ENCODE measurements around the gene ADARB2. TPM values are rescaled to one million over a fixed set of nuclear protein-coding genes. Genes with fewer than 3 reads are reported as not detected.

ADARB2 gene
- polyA plus RNA-seq, 3 donors = not detected

DNA sequence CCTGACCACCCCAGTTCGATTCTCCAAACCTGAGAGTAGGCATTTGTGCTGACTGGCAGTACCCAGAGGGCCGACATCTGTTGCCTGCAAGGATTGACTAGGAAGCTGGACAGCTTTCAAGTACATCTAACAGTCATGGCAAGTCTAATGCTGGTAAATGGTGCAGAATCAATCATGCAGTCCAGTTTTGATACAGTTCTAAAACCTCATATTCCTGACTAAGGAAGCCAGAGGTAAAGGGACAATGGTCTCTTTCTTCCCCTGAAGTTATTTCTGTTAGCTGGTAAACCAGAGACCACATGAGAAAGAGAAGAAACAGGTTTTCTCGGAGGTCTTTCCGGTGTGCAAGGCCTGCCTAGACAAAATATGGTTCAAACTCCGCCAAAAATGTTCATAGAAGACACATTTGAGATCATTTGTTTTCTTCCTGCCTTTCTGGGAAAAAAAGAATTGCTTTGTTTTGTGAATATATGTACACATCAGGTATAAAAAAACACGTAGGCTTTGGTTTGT, 584.0 kb downstream of the ADARB2 start:
- H3K4me3 Mint-ChIP-seq = no peak overlapping the region
- no peaks in the 10 kb centered on the region for H3K27me3 ChIP-seq (ENCODE audit: control insufficient read depth in 2 of 2, insufficient read depth in 2 of 2, low read length in 2 of 2)
- TF ChIP-seq, protein P1, sequence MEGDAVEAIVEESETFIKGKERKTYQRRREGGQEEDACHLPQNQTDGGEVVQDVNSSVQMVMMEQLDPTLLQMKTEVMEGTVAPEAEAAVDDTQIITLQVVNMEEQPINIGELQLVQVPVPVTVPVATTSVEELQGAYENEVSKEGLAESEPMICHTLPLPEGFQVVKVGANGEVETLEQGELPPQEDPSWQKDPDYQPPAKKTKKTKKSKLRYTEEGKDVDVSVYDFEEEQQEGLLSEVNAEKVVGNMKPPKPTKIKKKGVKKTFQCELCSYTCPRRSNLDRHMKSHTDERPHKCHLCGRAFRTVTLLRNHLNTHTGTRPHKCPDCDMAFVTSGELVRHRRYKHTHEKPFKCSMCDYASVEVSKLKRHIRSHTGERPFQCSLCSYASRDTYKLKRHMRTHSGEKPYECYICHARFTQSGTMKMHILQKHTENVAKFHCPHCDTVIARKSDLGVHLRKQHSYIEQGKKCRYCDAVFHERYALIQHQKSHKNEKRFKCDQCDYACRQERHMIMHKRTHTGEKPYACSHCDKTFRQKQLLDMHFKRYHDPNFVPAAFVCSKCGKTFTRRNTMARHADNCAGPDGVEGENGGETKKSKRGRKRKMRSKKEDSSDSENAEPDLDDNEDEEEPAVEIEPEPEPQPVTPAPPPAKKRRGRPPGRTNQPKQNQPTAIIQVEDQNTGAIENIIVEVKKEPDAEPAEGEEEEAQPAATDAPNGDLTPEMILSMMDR (IDR thresholded peaks at IDR 0.05) = no peak
- H3K27me3 Mint-ChIP-seq (ENCODE audit: low read depth in 3 of 3) = peaks cover 1 to 11% (median 8%) of the 10 kb centered on the region in 3 donors
- H3K27ac Mint-ChIP-seq = no peak overlapping the region
- no peak overlapping the region for H3K9ac ChIP-seq (ENCODE audit: insufficient read depth, low read length, poor library complexity, severe bottlenecking)
- no peak overlapping the region for H3K4me2 ChIP-seq (replicated peaks; ENCODE audit: extremely low read depth, low read length, poor library complexity, severe bottlenecking)
- no peak overlapping the region for H3K4me3 ChIP-seq (replicated peaks in 1 of 3; ENCODE audit: low read depth in 2 of 3, low read length in 3 of 3)
- DNase-seq = no peak
- H3K36me3 Mint-ChIP-seq = no peaks in the 10 kb centered on the region
- peaks cover 0 to 1% (median 0%) of the 10 kb centered on the region in 7 donors for H3K9me3 Mint-ChIP-seq
- no peaks in the 10 kb centered on the region for H3K79me2 ChIP-seq (ENCODE audit: insufficient read depth, low read length)
- H2AFZ ChIP-seq (ENCODE audit: insufficient read depth, low read depth, low read length, poor library complexity, severe bottlenecking) = no peak overlapping the region
- no peaks in the 10 kb centered on the region for H3K4me1 Mint-ChIP-seq
- H3K36me3 ChIP-seq (replicated peaks in 1 of 2; ENCODE audit: control insufficient read depth in 1 of 2, insufficient read depth in 2 of 2, low read length in 2 of 2) = no peaks in the 10 kb centered on the region
- H3K4me1 ChIP-seq (ENCODE audit: control insufficient read depth in 1 of 2, insufficient read depth in 2 of 2, low read length in 2 of 2) = no peaks in the 10 kb centered on the region
- H3K9me3 ChIP-seq (replicated peaks in 1 of 2; ENCODE audit: control insufficient read depth in 1 of 2, insufficient read depth in 1 of 2, low read length in 2 of 2) = no peaks in the 10 kb centered on the region
- no peaks in the 10 kb centered on the region for H4K20me1 ChIP-seq (ENCODE audit: insufficient read depth, low read length)
- intact Hi-C loops (cut with micrococcal nuclease) = no loop called here
- H3K27ac ChIP-seq (ENCODE audit: low read depth in 1 of 2, low read length in 2 of 2) = no peak overlapping the region
- 91% methylated on average over 4 of the region's 6 CpGs for WGBS (ENCODE audit: insufficient coverage)

DNA sequence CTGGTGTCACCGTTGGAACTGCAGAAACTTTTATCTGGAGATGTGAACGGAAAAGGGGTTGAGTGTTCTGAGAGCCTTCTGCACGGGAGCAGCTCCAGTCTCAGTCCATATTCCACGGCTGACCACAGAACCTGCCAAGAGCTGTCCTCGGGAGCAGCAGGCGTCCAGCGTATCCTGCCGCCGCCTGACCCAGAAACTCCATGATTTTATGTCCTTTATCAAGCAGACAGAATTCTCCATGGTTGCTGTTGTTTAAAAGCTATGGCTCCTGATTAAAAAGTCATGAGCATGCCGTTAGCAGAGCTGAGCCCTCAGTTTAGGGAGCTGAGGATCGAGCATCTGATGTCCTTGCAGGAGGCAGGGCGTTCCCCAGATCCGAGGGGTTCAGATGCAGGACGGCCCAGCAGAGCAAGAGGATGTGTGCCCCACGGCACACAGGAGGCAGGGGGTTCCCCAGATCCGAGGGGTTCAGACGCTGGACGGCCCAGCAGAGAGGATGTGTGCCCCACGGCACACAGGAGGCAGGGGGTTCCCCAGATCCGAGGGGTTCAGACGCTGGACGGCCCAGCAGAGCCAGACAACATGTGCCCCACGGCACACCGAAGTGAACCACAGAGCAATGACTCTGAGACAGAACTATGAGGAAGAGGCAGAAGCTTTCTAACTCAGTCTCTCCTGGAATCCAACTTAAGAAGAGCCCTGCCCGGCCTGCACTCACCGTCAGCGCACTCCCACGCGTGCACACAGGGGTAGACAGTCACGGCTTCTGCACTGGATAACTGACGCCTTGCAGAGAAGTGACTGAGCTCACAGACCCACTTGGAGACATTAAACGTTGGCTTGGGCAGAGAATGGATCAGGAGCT, 584.7 kb downstream of the ADARB2 start:
- no peak overlapping the region for H3K4me3 ChIP-seq (replicated peaks in 1 of 3; ENCODE audit: low read depth in 2 of 3, low read length in 3 of 3)
- no peak overlapping the region for H3K4me2 ChIP-seq (replicated peaks; ENCODE audit: extremely low read depth, low read length, poor library complexity, severe bottlenecking)
- 91% methylated on average over 32 of the region's 32 CpGs for WGBS (ENCODE audit: insufficient coverage)
- H2AFZ ChIP-seq (ENCODE audit: insufficient read depth, low read depth, low read length, poor library complexity, severe bottlenecking) = no peak overlapping the region
- intact Hi-C loops (cut with micrococcal nuclease) = no loop called here
- H3K9ac ChIP-seq (ENCODE audit: insufficient read depth, low read length, poor library complexity, severe bottlenecking) = no peak overlapping the region
- H3K27me3 ChIP-seq (ENCODE audit: control insufficient read depth in 2 of 2, insufficient read depth in 2 of 2, low read length in 2 of 2) = no peaks in the 10 kb centered on the region
- H3K9me3 ChIP-seq (replicated peaks in 1 of 2; ENCODE audit: control insufficient read depth in 1 of 2, insufficient read depth in 1 of 2, low read length in 2 of 2) = no peaks in the 10 kb centered on the region
- peak overlapping the region in 1 of 7 donors; percentile 45 for H3K27ac Mint-ChIP-seq
- H3K36me3 Mint-ChIP-seq = no peaks in the 10 kb centered on the region
- no peak overlapping the region for H3K4me3 Mint-ChIP-seq
- no peaks in the 10 kb centered on the region for H3K4me1 ChIP-seq (ENCODE audit: control insufficient read depth in 1 of 2, insufficient read depth in 2 of 2, low read length in 2 of 2)
- H3K79me2 ChIP-seq (ENCODE audit: insufficient read depth, low read length) = no peaks in the 10 kb centered on the region
- no peaks in the 10 kb centered on the region for H4K20me1 ChIP-seq (ENCODE audit: insufficient read depth, low read length)
- no peaks in the 10 kb centered on the region for H3K4me1 Mint-ChIP-seq
- TF ChIP-seq, protein P1 (IDR thresholded peaks at IDR 0.05) = no peak
- H3K36me3 ChIP-seq (replicated peaks in 1 of 2; ENCODE audit: control insufficient read depth in 1 of 2, insufficient read depth in 2 of 2, low read length in 2 of 2) = no peaks in the 10 kb centered on the region
- DNase-seq = no peak
- peaks cover 1 to 9% (median 8%) of the 10 kb centered on the region in 3 donors for H3K27me3 Mint-ChIP-seq (ENCODE audit: low read depth in 3 of 3)
- H3K27ac ChIP-seq (ENCODE audit: low read depth in 1 of 2, low read length in 2 of 2) = no peak overlapping the region
- peaks cover 0 to 1% (median 0%) of the 10 kb centered on the region in 7 donors for H3K9me3 Mint-ChIP-seq
